GM12878 (cell line): Measurements from ENCODE around the gene IGF2R. TPM values are rescaled to one million over a fixed set of nuclear protein-coding genes. Genes with fewer than 3 reads are reported as not detected.

Experiments
- ATAC-seq: fragments of 200-7000 bp; cut with Tn5 transposase; 3 replicates; pipeline ENCODE4 v1.9.1; 2020; ENCODE audit warnings: mild to moderate bottlenecking, moderate library complexity
- BruUV-seq: library from RNA; stranded (reverse); fragments of 400-500 nt; replicated peaks from 2 replicates; lab custom pipeline; 2021; lab: Mats Ljungman, UMichigan
- CTCF ChIA-PET: fragments of 300-600 bp; sonication (Branson Sonifier 250); formaldehyde crosslinking; extraction: SDS; loops from one replicate; lab custom pipeline; 2021; ENCODE audit warnings: inconsistent platforms; lab: Yijun Ruan, JAX
- POLR2A ChIA-PET: fragments of 350-600 bp; formaldehyde crosslinking; extraction: SDS; loops from one replicate; lab custom pipeline; 2021; ENCODE audit warnings: inconsistent platforms; lab: Charles Lee
- RAD21 ChIA-PET: fragments of 300-600 bp; sonication (Branson Sonifier 250); formaldehyde crosslinking; loops from one replicate; lab custom pipeline; 2023; ENCODE audit warnings: antibody characterized with exemption; ENCODE audit not compliant: unreplicated experiment; lab: Charles Lee
- SMC1A ChIA-PET: fragments of 300-600 bp; sonication (Branson Sonifier 250); formaldehyde crosslinking; loops from one replicate; lab custom pipeline; 2023; ENCODE audit not compliant: unreplicated experiment, uncharacterized antibody; lab: Charles Lee
- DNase-seq: peaks from one replicate; pipeline ENCODE4 v3.0.0-alpha.2; 2011; ENCODE audit warnings: low read depth, low spot score
- FAIRE-seq: peaks from 3 replicates; lab custom pipeline; 2011; peaks lifted over from hg19 to GRCh38; lab: Jason Lieb, UNC
- H2AFZ ChIP-seq: 2 replicates; pipeline ENCODE4 v1.6.0; 2011; ENCODE audit warnings: low read depth, low read length, control low read depth; ENCODE audit not compliant: control insufficient read depth
- H3K27ac ChIP-seq: 2 replicates; pipeline ENCODE4 v1.5.1; 2011; ENCODE audit warnings: control low read depth; ENCODE audit not compliant: control insufficient read depth, insufficient read depth
- H3K27me3 ChIP-seq, 2 experiments: replicated peaks in 1 of 2; 2 replicates each; pipeline versions ENCODE4 v1.6.0 to v1.6.1; 2011; ENCODE audit warnings: low read length in 1 of 2; ENCODE audit not compliant: control insufficient read depth in 2 of 2, insufficient read depth in 2 of 2
- H3K36me3 ChIP-seq, 2 experiments: 2 replicates each; pipeline ENCODE4 v1.5.1; 2011; ENCODE audit warnings: low read length in 1 of 2; ENCODE audit not compliant: control insufficient read depth in 2 of 2, insufficient read depth in 2 of 2
- H3K4me1 ChIP-seq: 2 replicates; pipeline ENCODE4 v1.6.1; 2011; ENCODE audit warnings: mild to moderate bottlenecking, low read length, moderate library complexity, mixed read lengths; ENCODE audit not compliant: control insufficient read depth, insufficient read depth
- H3K4me2 ChIP-seq: 2 replicates; pipeline ENCODE4 v1.6.0; 2011; ENCODE audit warnings: control low read depth; ENCODE audit not compliant: control insufficient read depth, insufficient read depth
- H3K4me3 ChIP-seq: fragments of 200-600 bp; sonication (generic); 2 replicates; pipeline ENCODE4 v1.5.1; 2016
- H3K79me2 ChIP-seq: 2 replicates; pipeline ENCODE4 v1.6.0; 2011; ENCODE audit warnings: low read length; ENCODE audit not compliant: control insufficient read depth, insufficient read depth
- H3K9ac ChIP-seq: 2 replicates; pipeline ENCODE4 v1.8.0; 2011; ENCODE audit warnings: low read length, control low read depth, mixed read lengths; ENCODE audit not compliant: control insufficient read depth, insufficient read depth
- H3K9me3 ChIP-seq: replicated peaks from 3 replicates; pipeline ENCODE4 v1.5.1; 2011; ENCODE audit warnings: mild to moderate bottlenecking, low read length; ENCODE audit not compliant: control insufficient read depth, insufficient read depth
- H4K20me1 ChIP-seq: 2 replicates; pipeline ENCODE4 v1.6.0; 2011; ENCODE audit not compliant: control insufficient read depth, insufficient read depth
- EGR1 ChIP-seq, 2 experiments: IDR thresholded peaks; 1 replicate in 1 of 2; 2 replicates in 1 of 2; pipeline ENCODE4 v1.6.1; 2011 to 2012; ENCODE audit warnings: low read depth in 2 of 2, low read length in 2 of 2, borderline replicate concordance in 1 of 2, mild to moderate bottlenecking in 1 of 2, moderate library complexity in 1 of 2
- ETV6 ChIP-seq, 2 experiments: fragments of 450-650 bp in 1 of 2; IDR thresholded peaks in 1 of 2; conservative IDR thresholded peaks in 1 of 2; 2 replicates each; pipeline ENCODE4 v1.6.1; 2014; ENCODE audit warnings: antibody characterized with exemption in 1 of 2, borderline replicate concordance in 1 of 2, low read depth in 1 of 2, mild to moderate bottlenecking in 1 of 2, moderate library complexity in 1 of 2
- FOXM1 ChIP-seq: IDR thresholded peaks from 2 replicates; pipeline ENCODE4 v1.6.1; 2012; ENCODE audit warnings: low read depth, mild to moderate bottlenecking, inconsistent platforms, low read length, moderate library complexity
- KDM1A ChIP-seq: fragments of 200-600 bp; sonication (generic); IDR thresholded peaks from 2 replicates; pipeline ENCODE4 v1.6.1; 2016; ENCODE audit warnings: borderline replicate concordance
- MXI1 ChIP-seq: fragments of 150-350 bp; IDR thresholded peaks from 2 replicates; pipeline ENCODE4 v1.6.1; 2011; ENCODE audit warnings: low read depth, mild to moderate bottlenecking, inconsistent platforms, low read length, improper control_type of control experiment
- NFIC ChIP-seq: IDR thresholded peaks from 2 replicates; pipeline ENCODE4 v1.6.1; 2012; ENCODE audit warnings: low read depth, mild to moderate bottlenecking, inconsistent platforms, low read length, moderate library complexity
- WGBS: methylation state at CpG from one replicate; pipeline ENCODE4 v1.1.6; 2016; ENCODE audit warnings: low lambda C conversion rate; ENCODE audit not compliant: insufficient replicate concordance, insufficient coverage; ENCODE audit errors: missing lambda C conversion rate; 5-methylcytosine and 5-hydroxymethylcytosine counted together
- in situ Hi-C: fragments of 300-500 bp; cut with MboI; formaldehyde crosslinking; loops from 9 replicates; pipeline ENCODE4 v1.14.3; 2018; ENCODE audit warnings: mixed read lengths
- intact Hi-C: fragments of 100-400 bp; cut with micrococcal nuclease; formaldehyde crosslinking; loops from one replicate; pipeline ENCODE4 v1.14.2; 2022; ENCODE audit not compliant: unreplicated experiment
- polyA plus RNA-seq, 11 experiments: library from polyadenylated mRNA; depleted of rRNA in 4 of 11; unstranded in 6 of 11; stranded (reverse) in 5 of 11; fragments of >200 nt; fragmentation: Nextera tagmentation in 4 of 11; fragmentation: Illumina TruSeq in 1 of 11; extraction: Ambion mirVana in 4 of 11; extraction: Trizol in 1 of 11; gene quantifications; 1 replicate in 1 of 11; 2 replicates in 10 of 11; pipeline versions ENCODE4 v1.2.1 to v1.2.3, GENCODE V29; 2011 to 2016; ENCODE audit warnings: inconsistent platforms in 2 of 11, missing spikeins in 2 of 11, low read depth in 1 of 11
- total RNA-seq, 4 experiments: library from RNA; depleted of rRNA in 3 of 4; stranded (reverse); fragments of >200 nt in 3 of 4; fragmentation: Illumina TruSeq in 1 of 4; extraction: Trizol in 1 of 4; gene quantifications; 2 replicates each; pipeline versions ENCODE4 v1.2.1 to v1.2.3, GENCODE V29; 2013 to 2021
- TF ChIP-seq, protein P1 (sequence below): IDR thresholded peaks from 2 replicates; pipeline ENCODE4 v1.6.1; 2011; ENCODE audit warnings: borderline replicate concordance, low read depth, mild to moderate bottlenecking, moderate library complexity, mixed read lengths, low read length; ENCODE audit not compliant: insufficient read depth; ENCODE audit errors: extremely low read length

IGF2R gene
- total and polyA plus RNA-seq, 10 of the 15 experiments (the other 5 are each of a cell fraction or from before 2014, with no cell fraction given): 1.00 to 40.1 (median 16.8) TPM

DNA sequence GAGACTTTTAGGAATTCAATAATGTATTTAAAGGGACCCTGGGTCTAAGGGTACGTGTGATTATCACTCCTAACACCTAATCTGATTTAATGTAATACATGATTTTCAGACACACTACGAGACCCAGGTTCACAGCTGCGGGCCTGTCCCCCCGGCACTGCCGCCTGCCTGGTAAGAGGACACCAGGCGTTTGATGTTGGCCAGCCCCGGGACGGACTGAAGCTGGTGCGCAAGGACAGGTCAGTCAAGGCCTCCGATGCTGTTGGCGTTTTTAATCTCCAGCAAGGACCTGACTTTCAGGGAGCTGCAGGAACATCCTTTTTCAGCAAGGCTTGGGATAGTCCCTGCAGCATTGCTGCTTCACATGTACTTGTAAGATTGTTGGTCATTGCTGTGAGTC, 58.2 kb downstream of the IGF2R start:
- DNase-seq: no peak
- ChIA-PET RAD21 (no interaction called here), POLR2A (no interaction called here), SMC1A (interaction anchor here (1.2 kb wide), 1 partner anchor 45 kb away, joined by 4 read pairs; no protein-coding TSS in a partner anchor), CTCF (no interaction called here)
- H2AFZ ChIP-seq: no peak overlapping the region
- no peaks in the 10 kb centered on the region for H4K20me1 ChIP-seq
- H3K27me3 ChIP-seq: no peaks in the 10 kb centered on the region
- no peaks in the 10 kb centered on the region for H3K79me2 ChIP-seq
- no peaks in the 10 kb centered on the region for H3K9me3 ChIP-seq
- no peak overlapping the region for H3K4me3 ChIP-seq
- H3K27ac ChIP-seq: no peak overlapping the region
- ATAC-seq: no peak
- no peak overlapping the region for H3K4me2 ChIP-seq
- 96% methylated on average over 11 of the region's 11 CpGs for WGBS
- intact Hi-C loops: no loop called here
- no peaks in the 10 kb centered on the region for H3K4me1 ChIP-seq
- no peak overlapping the region for H3K9ac ChIP-seq
- in situ Hi-C loops: no loop called here
- BruUV-seq: no TSS peak
- H3K36me3 ChIP-seq: peaks cover 17 to 22% of the 10 kb centered on the region in 2 experiments
- FAIRE-seq: no peak
- no peak for TF ChIP-seq ETV6 (conservative IDR thresholded peaks at IDR 0.05 in 1 of 2, IDR thresholded peaks at IDR 0.05 in 1 of 2; ENCODE audit: borderline replicate concordance in 1 of 2, low read depth in 1 of 2)
- TF ChIP-seq NFIC: no peak
- TF ChIP-seq KDM1A: no peak
- TF ChIP-seq, protein P1, sequence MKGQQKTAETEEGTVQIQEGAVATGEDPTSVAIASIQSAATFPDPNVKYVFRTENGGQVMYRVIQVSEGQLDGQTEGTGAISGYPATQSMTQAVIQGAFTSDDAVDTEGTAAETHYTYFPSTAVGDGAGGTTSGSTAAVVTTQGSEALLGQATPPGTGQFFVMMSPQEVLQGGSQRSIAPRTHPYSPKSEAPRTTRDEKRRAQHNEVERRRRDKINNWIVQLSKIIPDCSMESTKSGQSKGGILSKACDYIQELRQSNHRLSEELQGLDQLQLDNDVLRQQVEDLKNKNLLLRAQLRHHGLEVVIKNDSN: no peak
- no peak for TF ChIP-seq EGR1 (IDR thresholded peaks at IDR 0.05; ENCODE audit: borderline replicate concordance in 1 of 2, low read depth in 2 of 2, low read length in 2 of 2)
- no peak for TF ChIP-seq MXI1
- TF ChIP-seq FOXM1: no peak
